T-helper 2 cell treated with Interferon-gamma antibody and Interleukin-4, amounts not matched to agents 5 μg/mL and 100 μg/mL, for 36 hours (primary cell): ENCODE measurements around the gene SLC66A3.
"Not testable (repeated sequence)": the region's sequence is repeated elsewhere in the genome, so short reads cannot be mapped to it uniquely, and the experiment has no call there.

Experiments
- DNase-seq: peaks from one replicate; pipeline ENCODE4 v3.0.0; 2021; ENCODE audit warnings: low spot score
- H3K27ac Mint-ChIP-seq: one replicate; pipeline ENCODE4 v1.8.0; 2021; ENCODE audit warnings: mild to moderate bottlenecking, mixed read lengths
- H3K27me3 Mint-ChIP-seq: one replicate; pipeline ENCODE4 v1.8.0; 2021; ENCODE audit warnings: low read depth, mixed read lengths
- H3K36me3 Mint-ChIP-seq: one replicate; pipeline ENCODE4 v1.8.0; 2021; ENCODE audit warnings: low read depth, mixed read lengths
- H3K4me1 Mint-ChIP-seq: one replicate; pipeline ENCODE4 v1.8.0; 2021; ENCODE audit warnings: low read depth, mixed read lengths
- H3K4me3 Mint-ChIP-seq: one replicate; pipeline ENCODE4 v1.8.0; 2022; ENCODE audit warnings: mild to moderate bottlenecking, moderate library complexity, mixed read lengths
- H3K9me3 Mint-ChIP-seq: one replicate; pipeline ENCODE4 v1.8.0; 2021; ENCODE audit warnings: mixed read lengths

Gene SLC66A3

GRCh38 chr2:11163439-11164317 lies 8.4 kb downstream of the SLC66A3 start:
- Mint-ChIP-seq H3K36me3 (peaks cover 2% of the 10 kb centered on the region), H3K4me1 (peaks cover 7% of the 10 kb centered on the region), H3K27ac (no peak overlapping the region)

GRCh38 chr2:11165046-11165445 lies 9.8 kb downstream of the SLC66A3 start:
- not testable (repeated sequence) for H3K27me3 Mint-ChIP-seq, H3K4me3 Mint-ChIP-seq, H3K27ac Mint-ChIP-seq, H3K36me3 Mint-ChIP-seq, H3K4me1 Mint-ChIP-seq, H3K9me3 Mint-ChIP-seq, DNase-seq

More at GRCh38 chr2:11163439-11164317, 8.4 kb downstream of the SLC66A3 start:
- Mint-ChIP-seq H3K27me3 (no peaks in the 10 kb centered on the region), H3K9me3 (no peaks in the 10 kb centered on the region), H3K4me3 (no peak overlapping the region)
- DNase-seq = no peak

- Mint-ChIP-seq H3K9me3 (no peaks in the 10 kb centered on the region), H3K4me3 (no peak overlapping the region), H3K36me3 (peaks cover 2% of the 10 kb centered on the region), H3K27me3 (no peaks in the 10 kb centered on the region), H3K27ac (no peak overlapping the region), H3K4me1 (no peaks in the 10 kb centered on the region)
- DNase-seq = no peak
Observed at GRCh38 chr2:11166476-11166875, 11.2 kb downstream of the SLC66A3 start.

GRCh38 chr2:11168488-11168887 lies 13.2 kb downstream of the SLC66A3 start:
- Mint-ChIP-seq H3K9me3 (no peaks in the 10 kb centered on the region), H3K27me3 (no peaks in the 10 kb centered on the region), H3K4me3 (no peak overlapping the region), H3K27ac (no peak overlapping the region), H3K4me1 (no peaks in the 10 kb centered on the region), H3K36me3 (no peaks in the 10 kb centered on the region)
- DNase-seq = no peak

- Mint-ChIP-seq H3K4me1 (no peaks in the 10 kb centered on the region), H3K9me3 (no peaks in the 10 kb centered on the region), H3K36me3 (no peaks in the 10 kb centered on the region), H3K27ac (no peak overlapping the region), H3K4me3 (no peak overlapping the region), H3K27me3 (no peaks in the 10 kb centered on the region)
- no peak for DNase-seq
Observed at GRCh38 chr2:11169333-11169732, 14.1 kb downstream of the SLC66A3 start.

- H3K36me3 Mint-ChIP-seq = no peaks in the 10 kb centered on the region
- no peak for DNase-seq
- no peaks in the 10 kb centered on the region for H3K27me3 Mint-ChIP-seq
- no peaks in the 10 kb centered on the region for H3K9me3 Mint-ChIP-seq
- H3K4me3 Mint-ChIP-seq = no peak overlapping the region
- peaks cover 11% of the 10 kb centered on the region for H3K4me1 Mint-ChIP-seq
- no peak overlapping the region for H3K27ac Mint-ChIP-seq
Observed at GRCh38 chr2:11174222-11174621, 19.0 kb downstream of the SLC66A3 start.

- peaks cover 11% of the 10 kb centered on the region for H3K4me1 Mint-ChIP-seq
- peak overlapping the region; percentile 8 for H3K27ac Mint-ChIP-seq
- no peaks in the 10 kb centered on the region for H3K27me3 Mint-ChIP-seq
- DNase-seq = no peak
- peak overlapping the region; percentile 3 for H3K4me3 Mint-ChIP-seq
- H3K36me3 Mint-ChIP-seq = no peaks in the 10 kb centered on the region
- H3K9me3 Mint-ChIP-seq = no peaks in the 10 kb centered on the region
Observed at GRCh38 chr2:11175293-11175795, 20.1 kb downstream of the SLC66A3 start.

- DNase-seq = no peak
- Mint-ChIP-seq H3K4me1 (peaks cover 11% of the 10 kb centered on the region), H3K36me3 (peaks cover 3% of the 10 kb centered on the region), H3K27me3 (no peaks in the 10 kb centered on the region), H3K9me3 (no peaks in the 10 kb centered on the region), H3K4me3 (no peak overlapping the region), H3K27ac (no peak overlapping the region)
Observed at GRCh38 chr2:11177871-11178690, 22.8 kb downstream of the SLC66A3 start.

GRCh38 chr2:11179196-11179595 lies 23.9 kb downstream of the SLC66A3 start:
- Mint-ChIP-seq H3K27ac (no peak overlapping the region), H3K4me3 (no peak overlapping the region), H3K9me3 (no peaks in the 10 kb centered on the region), H3K4me1 (peaks cover 11% of the 10 kb centered on the region), H3K36me3 (peaks cover 3% of the 10 kb centered on the region), H3K27me3 (no peaks in the 10 kb centered on the region)
- DNase-seq = no peak

GRCh38 chr2:11179899-11180298 lies 24.6 kb downstream of the SLC66A3 start:
- no peak for DNase-seq
- H3K27ac Mint-ChIP-seq = no peak overlapping the region
- peaks cover 5% of the 10 kb centered on the region for H3K36me3 Mint-ChIP-seq
- H3K4me1 Mint-ChIP-seq = peaks cover 10% of the 10 kb centered on the region
- H3K27me3 Mint-ChIP-seq = no peaks in the 10 kb centered on the region
- no peak overlapping the region for H3K4me3 Mint-ChIP-seq
- no peaks in the 10 kb centered on the region for H3K9me3 Mint-ChIP-seq

- peaks cover 5% of the 10 kb centered on the region for H3K36me3 Mint-ChIP-seq
- DNase-seq = no peak
- H3K4me3 Mint-ChIP-seq = no peak overlapping the region
- peaks cover 3% of the 10 kb centered on the region for H3K4me1 Mint-ChIP-seq
- H3K27me3 Mint-ChIP-seq = no peaks in the 10 kb centered on the region
- H3K27ac Mint-ChIP-seq = no peak overlapping the region
- H3K9me3 Mint-ChIP-seq = no peaks in the 10 kb centered on the region
Observed at GRCh38 chr2:11180653-11181052, 25.4 kb downstream of the SLC66A3 start.

- DNase-seq = no peak
- no peak overlapping the region for H3K27ac Mint-ChIP-seq
- H3K27me3 Mint-ChIP-seq = no peaks in the 10 kb centered on the region
- no peaks in the 10 kb centered on the region for H3K4me1 Mint-ChIP-seq
- H3K36me3 Mint-ChIP-seq = peaks cover 5% of the 10 kb centered on the region
- H3K4me3 Mint-ChIP-seq = no peak overlapping the region
- H3K9me3 Mint-ChIP-seq = no peaks in the 10 kb centered on the region
Observed at GRCh38 chr2:11182951-11183350, 27.7 kb downstream of the SLC66A3 start.

GRCh38 chr2:11186145-11186544 lies 30.9 kb downstream of the SLC66A3 start:
- Mint-ChIP-seq H3K27ac (no peak overlapping the region), H3K4me3 (no peak overlapping the region), H3K9me3 (no peaks in the 10 kb centered on the region), H3K4me1 (no peaks in the 10 kb centered on the region), H3K36me3 (peaks cover 11% of the 10 kb centered on the region), H3K27me3 (no peaks in the 10 kb centered on the region)
- DNase-seq = no peak

- Mint-ChIP-seq H3K4me3 (no peak overlapping the region), H3K27me3 (no peaks in the 10 kb centered on the region)
- no peak for DNase-seq
Observed at GRCh38 chr2:11187083-11187619, 31.9 kb downstream of the SLC66A3 start.

More at GRCh38 chr2:11187083-11187619, 31.9 kb downstream of the SLC66A3 start:
- no peaks in the 10 kb centered on the region for H3K4me1 Mint-ChIP-seq
- peaks cover 11% of the 10 kb centered on the region for H3K36me3 Mint-ChIP-seq
- no peak overlapping the region for H3K27ac Mint-ChIP-seq
- H3K9me3 Mint-ChIP-seq = no peaks in the 10 kb centered on the region
